Measurements from ENCODE around the gene SPDEF. TPM values are rescaled to one million over a fixed set of nuclear protein-coding genes. Genes with fewer than 3 reads are reported as not detected.

Gene SPDEF
- total and polyA plus RNA-seq, 2 donors from 2014 or later = 0.19 TPM; not detected in 1

GRCh38 chr6:34529665-34530327, 26.3 kb downstream of the SPDEF start:
- H3K4me1 ChIP-seq (ENCODE audit: control insufficient read depth in 2 of 3, insufficient read depth in 2 of 3, low read depth in 1 of 3, low read length in 3 of 3) = peaks cover 0 to 5% (median 0%) of the 10 kb centered on the region in 3 donors
- intact Hi-C loops (cut with DNase I) = no loop called here
- no peaks in the 10 kb centered on the region for H3K27me3 ChIP-seq (ENCODE audit: control insufficient read depth, insufficient read depth, low read length)
- FAIRE-seq (no peak), DNase-seq (peak in 1 of 5 donors; percentile 62)
- no peak for TF ChIP-seq CTCF (IDR thresholded peaks at IDR 0.05; ENCODE audit: borderline replicate concordance, extremely low read depth, insufficient read depth)
- H3K36me3 ChIP-seq (ENCODE audit: control insufficient read depth in 2 of 3, insufficient read depth in 3 of 3, low read length in 3 of 3) = no peaks in the 10 kb centered on the region
- peak overlapping the region in 1 of 2 donors; percentile 59 for H3K27ac ChIP-seq (ENCODE audit: low read depth in 2 of 2, low read length in 2 of 2)
- no peak overlapping the region for H3K4me3 ChIP-seq (ENCODE audit: low read length in 3 of 3)
- H3K9ac ChIP-seq (ENCODE audit: low read length in 3 of 3) = no peak overlapping the region
- no peaks in the 10 kb centered on the region for H3K9me3 ChIP-seq (ENCODE audit: control insufficient read depth in 2 of 3, insufficient read depth in 1 of 3, low read length in 3 of 3)

GRCh38 chr6:34528996-34529664, 27.0 kb downstream of the SPDEF start:
- no peak for FAIRE-seq
- peak overlapping the region in 1 of 2 donors; percentile 59 for H3K27ac ChIP-seq (ENCODE audit: low read depth in 2 of 2, low read length in 2 of 2)
- peaks cover 0 to 5% (median 0%) of the 10 kb centered on the region in 3 donors for H3K4me1 ChIP-seq (ENCODE audit: control insufficient read depth in 2 of 3, insufficient read depth in 2 of 3, low read depth in 1 of 3, low read length in 3 of 3)
- no peaks in the 10 kb centered on the region for H3K9me3 ChIP-seq (ENCODE audit: control insufficient read depth in 2 of 3, insufficient read depth in 1 of 3, low read length in 3 of 3)
- no peak for TF ChIP-seq CTCF (IDR thresholded peaks at IDR 0.05; ENCODE audit: borderline replicate concordance, extremely low read depth, insufficient read depth)
- no peak overlapping the region for H3K9ac ChIP-seq (ENCODE audit: low read length in 3 of 3)
- H3K27me3 ChIP-seq (ENCODE audit: control insufficient read depth, insufficient read depth, low read length) = no peaks in the 10 kb centered on the region
- DNase-seq = no peak
- H3K4me3 ChIP-seq (ENCODE audit: low read length in 3 of 3) = no peak overlapping the region
- H3K36me3 ChIP-seq (ENCODE audit: control insufficient read depth in 2 of 3, insufficient read depth in 3 of 3, low read length in 3 of 3) = no peaks in the 10 kb centered on the region
- intact Hi-C loops (cut with DNase I) = no loop called here

GRCh38 chr6:34527751-34528670, 28.1 kb downstream of the SPDEF start:
- no peaks in the 10 kb centered on the region for H3K9me3 ChIP-seq (ENCODE audit: control insufficient read depth in 2 of 3, insufficient read depth in 1 of 3, low read length in 3 of 3)
- TF ChIP-seq CTCF (IDR thresholded peaks at IDR 0.05; ENCODE audit: borderline replicate concordance, extremely low read depth, insufficient read depth) = no peak
- H3K9ac ChIP-seq (ENCODE audit: low read length in 3 of 3) = no peak overlapping the region
- no peak for FAIRE-seq
- H3K4me1 ChIP-seq (ENCODE audit: control insufficient read depth in 2 of 3, insufficient read depth in 2 of 3, low read depth in 1 of 3, low read length in 3 of 3) = peaks cover 0 to 5% (median 0%) of the 10 kb centered on the region in 3 donors
- intact Hi-C loops (cut with DNase I) = no loop called here
- H3K36me3 ChIP-seq (ENCODE audit: control insufficient read depth in 2 of 3, insufficient read depth in 3 of 3, low read length in 3 of 3) = no peaks in the 10 kb centered on the region
- H3K27ac ChIP-seq (ENCODE audit: low read depth in 2 of 2, low read length in 2 of 2) = no peak overlapping the region
- no peak overlapping the region for H3K4me3 ChIP-seq (ENCODE audit: low read length in 3 of 3)
- DNase-seq = peak in 2 of 5 donors; percentile 41 to 43
- H3K27me3 ChIP-seq (ENCODE audit: control insufficient read depth, insufficient read depth, low read length) = no peaks in the 10 kb centered on the region

Measured in kidney (tissue), 14 donors.